Sigmoid colon (tissue), 4 donors: ENCODE data around the gene KLHL2.

Experiments used
- POLR2A ChIP-seq, 2 donors: fragments of 450-650 bp; IDR thresholded peaks; one replicate each; pipeline ENCODE4 v1.6.1; 2016; ENCODE audit warnings: antibody characterized with exemption in 2 of 2, mild to moderate bottlenecking in 2 of 2, moderate library complexity in 2 of 2
- POLR2AphosphoS5 ChIP-seq, 4 donors: sonication (generic); formaldehyde crosslinking; IDR thresholded peaks; one replicate each; pipeline ENCODE4 v1.6.1; 2017; ENCODE audit warnings: antibody characterized with exemption in 4 of 4
- TF ChIP-seq, protein P1 (sequence below), 4 experiments: fragments of 450-650 bp in 3 of 4; fragments of 200-600 bp in 1 of 4; IDR thresholded peaks; one replicate each; pipeline ENCODE4 v1.5.1; 2016 to 2019; ENCODE audit warnings: antibody characterized with exemption in 4 of 4, mild to moderate bottlenecking in 3 of 4, moderate library complexity in 2 of 4

- TF ChIP-seq POLR2AphosphoS5 (IDR thresholded peaks at IDR 0.05) (no peak), POLR2A (IDR thresholded peaks at IDR 0.05) (no peak)
- TF ChIP-seq, protein P1, sequence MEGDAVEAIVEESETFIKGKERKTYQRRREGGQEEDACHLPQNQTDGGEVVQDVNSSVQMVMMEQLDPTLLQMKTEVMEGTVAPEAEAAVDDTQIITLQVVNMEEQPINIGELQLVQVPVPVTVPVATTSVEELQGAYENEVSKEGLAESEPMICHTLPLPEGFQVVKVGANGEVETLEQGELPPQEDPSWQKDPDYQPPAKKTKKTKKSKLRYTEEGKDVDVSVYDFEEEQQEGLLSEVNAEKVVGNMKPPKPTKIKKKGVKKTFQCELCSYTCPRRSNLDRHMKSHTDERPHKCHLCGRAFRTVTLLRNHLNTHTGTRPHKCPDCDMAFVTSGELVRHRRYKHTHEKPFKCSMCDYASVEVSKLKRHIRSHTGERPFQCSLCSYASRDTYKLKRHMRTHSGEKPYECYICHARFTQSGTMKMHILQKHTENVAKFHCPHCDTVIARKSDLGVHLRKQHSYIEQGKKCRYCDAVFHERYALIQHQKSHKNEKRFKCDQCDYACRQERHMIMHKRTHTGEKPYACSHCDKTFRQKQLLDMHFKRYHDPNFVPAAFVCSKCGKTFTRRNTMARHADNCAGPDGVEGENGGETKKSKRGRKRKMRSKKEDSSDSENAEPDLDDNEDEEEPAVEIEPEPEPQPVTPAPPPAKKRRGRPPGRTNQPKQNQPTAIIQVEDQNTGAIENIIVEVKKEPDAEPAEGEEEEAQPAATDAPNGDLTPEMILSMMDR (IDR thresholded peaks at IDR 0.05): no peak
Observed at GRCh38 chr4:165293061-165293460, 85.7 kb downstream of the KLHL2 start.
